BE2C (cell line): ENCODE results near the gene TBCC.
A peak's percentile ranks its signal among the peaks of the same experiment; 100 is the strongest.

Source experiments
- DNase-seq: peaks from one replicate; pipeline ENCODE4 v3.0.0-alpha.2; 2020
- H3K27me3 ChIP-seq: fragments of 250-450 bp; sonication (Bioruptor Pico); 2 replicates; pipeline ENCODE4 v1.5.1; 2020; ENCODE audit warnings: mild to moderate bottlenecking
- H3K36me3 ChIP-seq: fragments of 250-450 bp; sonication (Bioruptor Pico); 2 replicates; pipeline ENCODE4 v1.5.1; 2020; ENCODE audit warnings: mild to moderate bottlenecking
- H3K4me1 ChIP-seq: fragments of 250-450 bp; sonication (Bioruptor Pico); 2 replicates; pipeline ENCODE4 v1.5.1; 2020
- H3K4me3 ChIP-seq: 2 replicates; pipeline ENCODE4 v1.5.1; 2011; ENCODE audit warnings: low read depth, low read length
- H3K9me3 ChIP-seq: fragments of 250-450 bp; sonication (Bioruptor Pico); 2 replicates; pipeline ENCODE4 v1.5.1; 2020
- TF ChIP-seq, protein P1 (sequence below): IDR thresholded peaks from 2 replicates; pipeline ENCODE4 v1.5.1; 2012; ENCODE audit warnings: mild to moderate bottlenecking, low read depth, low read length

TBCC gene

DNA sequence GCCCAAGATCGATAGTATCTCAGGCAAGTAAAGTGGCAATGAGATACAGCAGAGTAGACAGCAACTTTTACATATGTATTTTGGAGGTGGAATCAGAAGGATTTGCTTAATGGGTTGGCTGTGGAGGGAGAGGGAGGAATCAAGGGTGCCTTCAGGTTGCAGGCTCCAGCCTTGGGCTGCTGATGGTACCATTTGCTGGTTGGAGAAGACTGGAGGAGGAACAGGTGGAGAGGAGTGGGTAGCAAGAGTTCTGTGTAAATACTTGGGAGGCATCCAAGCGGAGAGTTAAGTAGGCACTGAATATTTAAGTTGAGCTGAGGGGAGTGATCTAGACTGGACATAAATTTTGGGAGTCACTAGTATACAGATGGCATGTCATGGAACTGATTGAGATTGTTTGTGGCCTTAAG, 41.2 kb upstream of the TBCC start:
- Histone ChIP-seq H3K4me1 (peaks cover 6% of the 10 kb centered on the region; the same call in 1 of the 2 replicates), H3K36me3 (peaks cover 15% of the 10 kb centered on the region), H3K9me3 (no peaks in the 10 kb centered on the region), H3K4me3 (no peak overlapping the region), H3K27me3 (no peaks in the 10 kb centered on the region)
- TF ChIP-seq, protein P1, sequence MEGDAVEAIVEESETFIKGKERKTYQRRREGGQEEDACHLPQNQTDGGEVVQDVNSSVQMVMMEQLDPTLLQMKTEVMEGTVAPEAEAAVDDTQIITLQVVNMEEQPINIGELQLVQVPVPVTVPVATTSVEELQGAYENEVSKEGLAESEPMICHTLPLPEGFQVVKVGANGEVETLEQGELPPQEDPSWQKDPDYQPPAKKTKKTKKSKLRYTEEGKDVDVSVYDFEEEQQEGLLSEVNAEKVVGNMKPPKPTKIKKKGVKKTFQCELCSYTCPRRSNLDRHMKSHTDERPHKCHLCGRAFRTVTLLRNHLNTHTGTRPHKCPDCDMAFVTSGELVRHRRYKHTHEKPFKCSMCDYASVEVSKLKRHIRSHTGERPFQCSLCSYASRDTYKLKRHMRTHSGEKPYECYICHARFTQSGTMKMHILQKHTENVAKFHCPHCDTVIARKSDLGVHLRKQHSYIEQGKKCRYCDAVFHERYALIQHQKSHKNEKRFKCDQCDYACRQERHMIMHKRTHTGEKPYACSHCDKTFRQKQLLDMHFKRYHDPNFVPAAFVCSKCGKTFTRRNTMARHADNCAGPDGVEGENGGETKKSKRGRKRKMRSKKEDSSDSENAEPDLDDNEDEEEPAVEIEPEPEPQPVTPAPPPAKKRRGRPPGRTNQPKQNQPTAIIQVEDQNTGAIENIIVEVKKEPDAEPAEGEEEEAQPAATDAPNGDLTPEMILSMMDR = no peak
- no peak for DNase-seq

DNA sequence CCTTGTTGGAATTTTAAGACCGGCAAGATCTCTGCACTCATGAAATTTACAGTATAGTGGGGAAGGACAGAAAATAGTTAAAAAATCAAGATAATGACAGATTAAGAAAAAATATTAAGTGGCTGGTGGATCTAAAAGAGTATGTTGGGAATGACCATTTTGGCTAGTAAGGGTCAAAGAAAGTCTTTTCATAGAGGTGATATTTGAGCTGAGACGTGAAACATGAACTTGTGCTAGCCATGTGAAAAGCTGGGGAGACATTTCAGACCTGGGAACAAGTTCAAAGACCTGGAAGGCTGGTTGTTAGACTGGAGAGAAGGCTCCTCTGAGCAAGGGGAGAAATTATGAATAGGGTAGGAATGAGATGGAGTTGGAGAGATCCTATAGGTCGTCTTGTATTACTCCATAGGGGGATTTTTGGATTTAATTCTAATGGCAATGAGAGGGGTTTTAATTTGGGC, 40.7 kb upstream of the TBCC start:
- TF ChIP-seq, protein P1 = no peak
- DNase-seq = no peak
- no peaks in the 10 kb centered on the region for H3K9me3 ChIP-seq
- peaks cover 6% of the 10 kb centered on the region; the same call in 1 of the 2 replicates for H3K4me1 ChIP-seq
- H3K36me3 ChIP-seq = peaks cover 15% of the 10 kb centered on the region
- no peaks in the 10 kb centered on the region for H3K27me3 ChIP-seq
- H3K4me3 ChIP-seq = no peak overlapping the region

DNA sequence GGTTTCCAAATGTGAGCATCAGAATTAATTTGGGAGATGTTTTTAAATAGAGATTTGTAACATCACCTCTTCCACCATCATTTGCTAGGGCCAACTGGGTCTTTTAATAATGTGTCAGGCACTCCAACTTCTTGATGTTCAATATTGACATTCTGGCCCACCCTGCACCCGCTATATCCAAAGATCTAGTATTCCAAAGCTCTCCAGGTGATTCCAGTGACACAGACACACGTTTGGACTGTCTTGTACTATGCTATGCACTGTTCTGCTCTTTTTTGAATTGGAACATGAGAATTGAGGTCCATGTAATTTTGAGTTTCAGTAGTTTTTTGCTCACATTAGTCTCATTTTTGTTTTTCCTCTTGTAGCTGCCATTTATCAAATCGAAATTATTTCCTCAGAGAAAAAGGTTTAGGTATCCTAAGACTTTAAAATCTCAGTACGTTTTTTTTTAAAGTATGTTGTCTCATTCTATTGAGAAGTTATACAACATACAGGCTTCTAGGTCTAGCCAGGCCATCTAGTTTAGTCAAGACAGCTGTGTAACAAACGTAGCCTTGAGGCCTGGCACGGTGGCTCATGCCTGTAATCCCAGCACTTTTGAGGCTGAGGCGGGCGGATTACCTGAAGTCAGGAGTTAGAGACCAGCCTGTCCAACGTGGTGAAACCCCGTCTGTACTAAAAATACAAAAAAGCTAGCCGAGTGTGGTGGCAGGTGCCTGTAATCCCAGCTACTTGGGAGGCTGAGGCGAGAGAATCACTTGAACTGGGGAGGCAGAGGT, 39.0 kb upstream of the TBCC start:
- no peaks in the 10 kb centered on the region for H3K9me3 ChIP-seq
- H3K36me3 ChIP-seq = peaks cover 13% of the 10 kb centered on the region
- H3K27me3 ChIP-seq = no peaks in the 10 kb centered on the region
- H3K4me3 ChIP-seq = peak overlapping the region; percentile 83
- H3K4me1 ChIP-seq = peaks cover 4% of the 10 kb centered on the region; the same call in 1 of the 2 replicates
- no peak for DNase-seq
- TF ChIP-seq, protein P1 = no peak

DNA sequence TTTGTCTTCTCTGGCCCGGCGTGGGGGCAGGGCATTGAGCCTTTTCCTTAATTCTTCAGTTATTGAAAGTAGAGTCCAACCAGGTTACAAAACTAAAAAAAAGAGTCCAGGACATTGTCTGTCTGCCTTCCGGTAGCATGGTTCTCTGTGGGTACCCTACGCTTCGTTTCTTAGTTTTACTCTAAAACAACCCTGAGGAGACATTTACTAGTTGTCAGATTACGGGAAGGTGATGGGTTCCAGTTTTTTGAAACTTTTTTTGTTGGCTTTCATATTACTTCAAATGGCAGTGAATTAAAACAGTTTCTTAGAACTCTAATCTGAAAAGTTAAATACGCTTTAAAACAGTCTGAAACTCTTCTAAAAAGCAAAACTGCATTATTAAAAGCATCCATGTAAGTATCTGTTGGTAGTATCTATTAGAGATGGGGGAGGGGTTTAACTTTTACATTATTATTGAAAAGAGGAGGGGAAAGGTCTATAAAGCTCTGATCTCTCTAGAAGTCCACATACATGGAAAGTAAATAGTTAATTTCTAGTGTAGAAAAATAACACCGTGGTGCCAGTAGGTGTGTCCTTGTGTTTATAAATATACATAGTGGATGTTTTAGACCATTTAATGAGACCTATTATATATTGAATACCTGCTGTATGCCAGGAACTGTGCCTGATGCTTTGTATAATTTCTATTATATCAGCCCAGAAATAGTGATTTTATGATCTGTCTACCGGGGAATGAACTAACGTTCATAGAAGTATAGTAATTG, 38.2 kb upstream of the TBCC start:
- TF ChIP-seq, protein P1 = no peak
- Histone ChIP-seq H3K4me3 (peak overlapping the region; percentile 83), H3K36me3 (peaks cover 10% of the 10 kb centered on the region), H3K9me3 (no peaks in the 10 kb centered on the region), H3K27me3 (no peaks in the 10 kb centered on the region), H3K4me1 (peaks cover 6% of the 10 kb centered on the region)
- DNase-seq = no peak

DNA sequence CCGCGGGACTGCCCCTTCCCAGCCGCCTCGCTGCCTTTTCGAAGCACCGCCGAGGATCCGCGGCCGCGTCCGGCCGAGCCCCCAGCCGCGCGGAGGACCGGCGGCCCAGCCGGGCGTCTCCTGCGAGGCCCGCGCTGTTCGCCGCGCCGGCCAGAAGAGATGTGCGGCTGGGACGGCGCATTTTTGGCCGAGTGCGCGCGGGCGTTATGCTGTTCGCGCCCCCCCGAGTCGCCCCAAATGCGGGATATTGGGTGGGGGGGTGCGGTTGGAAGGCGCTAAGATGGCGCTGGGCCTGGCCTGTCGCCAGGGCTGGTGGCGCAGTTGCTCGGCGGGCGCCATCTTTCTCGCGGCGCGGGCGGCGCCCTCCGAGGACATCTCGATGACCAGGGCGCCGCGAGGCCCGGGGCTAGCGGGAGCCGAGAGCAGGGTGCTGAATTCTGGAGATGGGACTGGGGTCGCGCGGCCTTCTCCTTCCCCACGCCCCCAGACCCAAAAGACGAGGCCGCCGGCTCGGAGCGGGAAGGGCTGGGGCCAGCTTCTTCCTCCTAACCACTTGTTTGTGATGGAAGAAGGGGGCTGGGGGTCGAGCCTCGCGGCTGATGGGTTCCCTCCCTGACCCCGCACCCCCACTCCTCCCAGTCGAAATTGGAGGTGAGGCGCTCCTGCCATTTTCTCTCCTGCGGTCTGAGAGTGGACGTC, 37.4 kb upstream of the TBCC start:
- Histone ChIP-seq H3K36me3 (peaks cover 9% of the 10 kb centered on the region), H3K4me3 (peak overlapping the region; percentile 83), H3K27me3 (no peaks in the 10 kb centered on the region), H3K9me3 (no peaks in the 10 kb centered on the region), H3K4me1 (peaks cover 6% of the 10 kb centered on the region)
- TF ChIP-seq, protein P1 = no peak
- peak; percentile 83 for DNase-seq
